Measurements from ENCODE around the gene OPHN1. TPM values are rescaled to one million over a fixed set of nuclear protein-coding genes. Genes with fewer than 3 reads are reported as not detected.

OPHN1 gene
- total RNA-seq, 4 donors from 2014 or later: 2.8 to 8.7 (median 6.6) TPM

DNA sequence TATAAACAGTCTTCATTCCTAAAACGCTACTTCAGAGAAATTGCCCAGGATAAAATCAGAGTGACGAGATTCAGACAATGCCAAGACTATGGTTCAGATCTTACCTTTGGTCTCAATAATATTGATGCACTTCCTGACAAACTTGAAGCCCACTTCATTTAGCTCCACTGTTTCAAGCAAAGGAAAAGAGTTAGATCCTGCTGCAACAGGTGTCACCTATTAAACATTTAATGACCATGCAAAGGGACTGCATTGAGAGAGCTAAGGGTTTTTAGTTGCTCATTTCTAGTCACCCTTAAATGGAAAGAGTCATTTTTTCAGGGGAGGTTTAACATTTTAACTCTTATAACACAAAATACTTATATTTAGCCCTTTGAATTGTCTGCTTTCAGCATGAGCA, 239.5 kb downstream of the OPHN1 start:
- intact Hi-C loops (cut with DNase I; ENCODE audit: low total_unique reads) (loop anchor here (10.0 kb wide), 1 partner anchor 271 kb away; no protein-coding TSS in a partner anchor), in situ Hi-C loops (cut with MboI; ENCODE audit: low pct_ligation_motif_present in 1 of 4, low pct_unique_long_range_greater_than_20kb in 1 of 4, low sequenced_read_pairs in 3 of 4) (loop anchor here in 1 of 4 donors (25.0 kb wide), 1 partner anchor 269 kb away; no protein-coding TSS in a partner anchor)
- WGBS, 2 donors (ENCODE audit: low coverage in 1 of 2): 69% methylated on average over 2 of the region's 2 CpGs; no CpG with 5 or more reads in 1 of the 2 donors
- H3K36me3 ChIP-seq: no peaks in the 10 kb centered on the region
- H3K27me3 ChIP-seq: no peaks in the 10 kb centered on the region
- no peak for TF ChIP-seq POLR2A (IDR thresholded peaks at IDR 0.05)
- no peaks in the 10 kb centered on the region for H3K9me3 ChIP-seq
- no peak for DNase-seq
- no peak overlapping the region for H3K27ac ChIP-seq
- H3K4me1 ChIP-seq: no peaks in the 10 kb centered on the region
- no peak overlapping the region for H3K4me3 ChIP-seq

DNA sequence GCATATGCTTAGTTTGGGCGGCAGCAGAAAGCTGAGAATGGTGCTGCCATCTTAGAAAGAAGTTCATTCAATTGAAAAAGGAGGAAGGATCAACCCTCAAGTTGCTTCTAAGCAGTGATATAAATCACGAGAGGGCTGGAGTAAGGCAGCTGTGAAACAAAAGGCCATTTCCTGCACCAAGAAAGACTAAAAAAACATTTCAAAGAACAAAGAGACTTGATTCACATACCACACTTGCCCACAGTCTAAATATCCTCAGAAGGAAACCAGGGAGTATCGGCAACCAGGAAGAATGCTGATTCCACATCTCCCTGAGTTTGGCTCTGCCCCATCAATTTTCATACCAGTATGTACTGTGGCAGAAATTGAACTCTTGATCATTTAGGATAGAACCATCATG, 240.1 kb downstream of the OPHN1 start:
- DNase-seq: no peak
- 51% methylated on average over 3 of the region's 3 CpGs; no CpG with 5 or more reads in 1 of the 2 donors for WGBS, 2 donors (ENCODE audit: low coverage in 1 of 2)
- in situ Hi-C loops (cut with MboI; ENCODE audit: low pct_ligation_motif_present in 1 of 4, low pct_unique_long_range_greater_than_20kb in 1 of 4, low sequenced_read_pairs in 3 of 4): loop anchor here in 1 of 4 donors (25.0 kb wide), 1 partner anchor 269 kb away; no protein-coding TSS in a partner anchor
- H3K4me1 ChIP-seq: no peaks in the 10 kb centered on the region
- H3K4me3 ChIP-seq: no peak overlapping the region
- H3K9me3 ChIP-seq: no peaks in the 10 kb centered on the region
- no peaks in the 10 kb centered on the region for H3K36me3 ChIP-seq
- H3K27me3 ChIP-seq: no peaks in the 10 kb centered on the region
- intact Hi-C loops (cut with DNase I; ENCODE audit: low total_unique reads): loop anchor here (10.0 kb wide), 1 partner anchor 272 kb away; no protein-coding TSS in a partner anchor
- TF ChIP-seq POLR2A (IDR thresholded peaks at IDR 0.05): no peak
- no peak for TF ChIP-seq EP300 (IDR thresholded peaks at IDR 0.05; ENCODE audit: low read depth)
- TF ChIP-seq, protein P1, sequence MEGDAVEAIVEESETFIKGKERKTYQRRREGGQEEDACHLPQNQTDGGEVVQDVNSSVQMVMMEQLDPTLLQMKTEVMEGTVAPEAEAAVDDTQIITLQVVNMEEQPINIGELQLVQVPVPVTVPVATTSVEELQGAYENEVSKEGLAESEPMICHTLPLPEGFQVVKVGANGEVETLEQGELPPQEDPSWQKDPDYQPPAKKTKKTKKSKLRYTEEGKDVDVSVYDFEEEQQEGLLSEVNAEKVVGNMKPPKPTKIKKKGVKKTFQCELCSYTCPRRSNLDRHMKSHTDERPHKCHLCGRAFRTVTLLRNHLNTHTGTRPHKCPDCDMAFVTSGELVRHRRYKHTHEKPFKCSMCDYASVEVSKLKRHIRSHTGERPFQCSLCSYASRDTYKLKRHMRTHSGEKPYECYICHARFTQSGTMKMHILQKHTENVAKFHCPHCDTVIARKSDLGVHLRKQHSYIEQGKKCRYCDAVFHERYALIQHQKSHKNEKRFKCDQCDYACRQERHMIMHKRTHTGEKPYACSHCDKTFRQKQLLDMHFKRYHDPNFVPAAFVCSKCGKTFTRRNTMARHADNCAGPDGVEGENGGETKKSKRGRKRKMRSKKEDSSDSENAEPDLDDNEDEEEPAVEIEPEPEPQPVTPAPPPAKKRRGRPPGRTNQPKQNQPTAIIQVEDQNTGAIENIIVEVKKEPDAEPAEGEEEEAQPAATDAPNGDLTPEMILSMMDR (IDR thresholded peaks at IDR 0.05): no peak
- no peak for TF ChIP-seq POLR2AphosphoS5 (IDR thresholded peaks at IDR 0.05)
- H3K27ac ChIP-seq: no peak overlapping the region

DNA sequence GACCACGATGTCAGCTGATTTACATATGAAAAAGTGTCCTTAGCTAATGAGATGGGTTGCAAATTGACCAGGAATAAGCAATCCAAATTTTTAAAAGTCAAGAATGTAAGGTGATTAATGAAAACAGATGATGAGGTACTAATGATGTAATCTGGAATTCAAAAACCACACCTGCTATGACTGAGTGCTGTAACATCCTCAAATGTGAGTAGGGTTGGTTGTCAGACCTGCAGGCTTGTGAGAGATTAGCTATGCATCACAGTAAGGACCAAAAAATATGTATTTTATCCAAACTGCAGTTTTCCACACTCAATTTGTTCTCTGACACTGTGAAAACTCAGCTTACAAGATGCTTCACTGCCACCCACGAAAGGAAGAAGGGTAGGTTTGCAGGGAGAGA, 242.5 kb downstream of the OPHN1 start:
- TF ChIP-seq POLR2A (IDR thresholded peaks at IDR 0.05): no peak
- no peak for TF ChIP-seq EP300 (IDR thresholded peaks at IDR 0.05; ENCODE audit: low read depth)
- no peak for TF ChIP-seq POLR2AphosphoS5 (IDR thresholded peaks at IDR 0.05)
- TF ChIP-seq, protein P1 (IDR thresholded peaks at IDR 0.05): no peak
- no peak overlapping the region for H3K4me3 ChIP-seq
- 49 to 100% methylated on average over 1 to 2 of the region's 2 CpGs for WGBS, 2 donors (ENCODE audit: low coverage in 1 of 2)
- H3K36me3 ChIP-seq: no peaks in the 10 kb centered on the region
- DNase-seq: no peak
- no peaks in the 10 kb centered on the region for H3K4me1 ChIP-seq
- no peak overlapping the region for H3K27ac ChIP-seq
- H3K9me3 ChIP-seq: no peaks in the 10 kb centered on the region
- no peaks in the 10 kb centered on the region for H3K27me3 ChIP-seq
- in situ Hi-C loops (cut with MboI; ENCODE audit: low pct_ligation_motif_present in 1 of 4, low pct_unique_long_range_greater_than_20kb in 1 of 4, low sequenced_read_pairs in 3 of 4): loop anchor here in 1 of 4 donors (25.0 kb wide), 1 partner anchor 272 kb away; no protein-coding TSS in a partner anchor
- intact Hi-C loops (cut with DNase I; ENCODE audit: low total_unique reads): loop anchor here (10.0 kb wide), 1 partner anchor 274 kb away; no protein-coding TSS in a partner anchor

DNA sequence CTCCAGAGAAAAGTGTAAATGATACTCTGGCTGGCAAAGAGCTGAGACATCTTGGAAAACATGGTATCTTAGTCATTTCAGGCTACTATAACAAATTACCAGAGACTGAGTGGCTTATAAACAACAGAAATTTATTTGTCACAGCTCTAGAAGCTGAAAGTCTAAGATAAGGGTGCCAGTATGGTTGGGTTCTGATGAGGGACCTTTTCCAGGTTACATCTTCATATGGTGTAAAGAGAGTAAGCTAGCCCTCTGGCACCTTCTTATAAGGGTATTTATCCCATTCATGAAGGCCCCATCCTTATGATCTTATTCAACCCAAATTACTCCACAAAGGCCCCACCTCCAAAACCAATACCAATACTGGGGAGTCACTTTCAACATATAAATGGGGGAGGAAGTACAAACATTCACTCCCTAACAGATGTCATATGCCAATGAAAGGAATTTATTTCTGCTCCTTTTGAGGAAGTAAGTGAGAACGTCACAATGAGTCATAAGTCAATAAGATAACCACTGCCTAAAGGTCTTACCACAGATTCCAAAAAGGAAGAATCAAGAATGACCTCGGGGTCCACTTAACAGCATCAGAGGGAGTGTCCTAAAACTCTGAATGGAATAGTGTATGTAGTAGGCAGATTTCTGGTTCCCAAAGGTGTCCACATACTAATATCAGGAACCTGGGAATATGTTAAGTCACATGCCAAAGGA, 246.6 kb downstream of the OPHN1 start:
- Histone ChIP-seq H3K27ac (no peak overlapping the region), H3K36me3 (no peaks in the 10 kb centered on the region), H3K27me3 (no peaks in the 10 kb centered on the region), H3K9me3 (no peaks in the 10 kb centered on the region), H3K4me1 (no peaks in the 10 kb centered on the region), H3K4me3 (no peak overlapping the region)
- TF ChIP-seq, protein P1 (IDR thresholded peaks at IDR 0.05): no peak
- TF ChIP-seq POLR2A (IDR thresholded peaks at IDR 0.05) (no peak), POLR2AphosphoS5 (IDR thresholded peaks at IDR 0.05) (no peak), EP300 (IDR thresholded peaks at IDR 0.05; ENCODE audit: low read depth) (no peak)
- intact Hi-C loops (cut with DNase I; ENCODE audit: low total_unique reads): no loop called here
- DNase-seq: no peak
- in situ Hi-C loops (cut with MboI; ENCODE audit: low pct_ligation_motif_present in 1 of 4, low pct_unique_long_range_greater_than_20kb in 1 of 4, low sequenced_read_pairs in 3 of 4): loop anchor here in 1 of 4 donors (25.0 kb wide), 1 partner anchor 276 kb away; no protein-coding TSS in a partner anchor
- 19% methylated on average over 2 of the region's 2 CpGs; no CpG with 5 or more reads in 1 of the 2 donors for WGBS, 2 donors (ENCODE audit: low coverage in 1 of 2)
